Measurements from ENCODE around the gene ADCY3. TPM values are rescaled to one million over a fixed set of nuclear protein-coding genes. Genes with fewer than 3 reads are reported as not detected.
A peak's percentile ranks its signal among the peaks of the same experiment; 100 is the strongest.

Gene ADCY3
- total and polyA plus RNA-seq, 4 donors: 31.6 to 61.7 (median 38.5) TPM

- WGBS (ENCODE audit: insufficient coverage): 88% methylated on average over 2 of the region's 3 CpGs
- H3K4me3 ChIP-seq (ENCODE audit: low read depth, low read length): no peak overlapping the region
- no peaks in the 10 kb centered on the region for H3K9me3 ChIP-seq (ENCODE audit: control insufficient read depth, insufficient read depth, low read length)
- H3K4me1 ChIP-seq (ENCODE audit: control insufficient read depth, insufficient read depth, low read length): peaks cover 11% of the 10 kb centered on the region
- no peaks in the 10 kb centered on the region for H3K27me3 ChIP-seq (ENCODE audit: control insufficient read depth, insufficient read depth, low read length)
- no peak overlapping the region for H3K27ac ChIP-seq (ENCODE audit: low read depth, low read length)
- no peak for DNase-seq (ENCODE audit: low read depth in 4 of 6, low spot score in 6 of 6)
- peaks cover 7% of the 10 kb centered on the region for H3K36me3 ChIP-seq (ENCODE audit: control insufficient read depth, insufficient read depth, low read length)
Measured at GRCh38 chr2:24893934-24894333, 26.1 kb downstream of the ADCY3 start.

- peaks cover 3% of the 10 kb centered on the region for H3K36me3 ChIP-seq (ENCODE audit: control insufficient read depth, insufficient read depth, low read length)
- no peak overlapping the region for H3K4me3 ChIP-seq (ENCODE audit: low read depth, low read length)
- 100% methylated on average over 1 of the region's 2 CpGs for WGBS (ENCODE audit: insufficient coverage)
- H3K9me3 ChIP-seq (ENCODE audit: control insufficient read depth, insufficient read depth, low read length): no peaks in the 10 kb centered on the region
- peaks cover under 1% of the 10 kb centered on the region for H3K4me1 ChIP-seq (ENCODE audit: control insufficient read depth, insufficient read depth, low read length)
- H3K27ac ChIP-seq (ENCODE audit: low read depth, low read length): no peak overlapping the region
- no peaks in the 10 kb centered on the region for H3K27me3 ChIP-seq (ENCODE audit: control insufficient read depth, insufficient read depth, low read length)
- no peak for DNase-seq (ENCODE audit: low read depth in 4 of 6, low spot score in 6 of 6)
Measured at GRCh38 chr2:24892928-24893327, 27.1 kb downstream of the ADCY3 start.

GRCh38 chr2:24891201-24891600, 28.8 kb downstream of the ADCY3 start:
- Histone ChIP-seq H3K9me3 (ENCODE audit: control insufficient read depth, insufficient read depth, low read length) (no peaks in the 10 kb centered on the region), H3K27me3 (ENCODE audit: control insufficient read depth, insufficient read depth, low read length) (no peaks in the 10 kb centered on the region), H3K4me3 (ENCODE audit: low read depth, low read length) (no peak overlapping the region), H3K27ac (ENCODE audit: low read depth, low read length) (no peak overlapping the region), H3K4me1 (ENCODE audit: control insufficient read depth, insufficient read depth, low read length) (peaks cover 7% of the 10 kb centered on the region), H3K36me3 (ENCODE audit: control insufficient read depth, insufficient read depth, low read length) (peaks cover 7% of the 10 kb centered on the region)
- no peak for DNase-seq (ENCODE audit: low read depth in 4 of 6, low spot score in 6 of 6)
- no CpG with 5 or more reads among the region's 2 CpGs for WGBS (ENCODE audit: insufficient coverage)

- 87% methylated on average over 5 of the region's 5 CpGs for WGBS (ENCODE audit: insufficient coverage)
- Histone ChIP-seq H3K9me3 (ENCODE audit: control insufficient read depth, insufficient read depth, low read length) (no peaks in the 10 kb centered on the region), H3K27ac (ENCODE audit: low read depth, low read length) (no peak overlapping the region), H3K36me3 (ENCODE audit: control insufficient read depth, insufficient read depth, low read length) (peaks cover 9% of the 10 kb centered on the region), H3K27me3 (ENCODE audit: control insufficient read depth, insufficient read depth, low read length) (no peaks in the 10 kb centered on the region), H3K4me3 (ENCODE audit: low read depth, low read length) (no peak overlapping the region), H3K4me1 (ENCODE audit: control insufficient read depth, insufficient read depth, low read length) (peaks cover 7% of the 10 kb centered on the region)
- DNase-seq (ENCODE audit: low read depth in 4 of 6, low spot score in 6 of 6): peak in 1 of 6 donors; percentile 58
Measured at GRCh38 chr2:24889221-24889620, 30.8 kb downstream of the ADCY3 start.

- Histone ChIP-seq H3K4me1 (ENCODE audit: control insufficient read depth, insufficient read depth, low read length) (peaks cover 7% of the 10 kb centered on the region), H3K4me3 (ENCODE audit: low read depth, low read length) (no peak overlapping the region), H3K27me3 (ENCODE audit: control insufficient read depth, insufficient read depth, low read length) (no peaks in the 10 kb centered on the region), H3K27ac (ENCODE audit: low read depth, low read length) (no peak overlapping the region), H3K36me3 (ENCODE audit: control insufficient read depth, insufficient read depth, low read length) (peaks cover 9% of the 10 kb centered on the region), H3K9me3 (ENCODE audit: control insufficient read depth, insufficient read depth, low read length) (no peaks in the 10 kb centered on the region)
- WGBS (ENCODE audit: insufficient coverage): 83% methylated on average over 5 of the region's 6 CpGs
- DNase-seq (ENCODE audit: low read depth in 4 of 6, low spot score in 6 of 6): no peak
Measured at GRCh38 chr2:24888177-24888576, 31.9 kb downstream of the ADCY3 start.

GRCh38 chr2:24887307-24887874, 32.6 kb downstream of the ADCY3 start:
- no peak overlapping the region for H3K4me3 ChIP-seq (ENCODE audit: low read depth, low read length)
- H3K36me3 ChIP-seq (ENCODE audit: control insufficient read depth, insufficient read depth, low read length): peaks cover 9% of the 10 kb centered on the region
- peaks cover 7% of the 10 kb centered on the region for H3K4me1 ChIP-seq (ENCODE audit: control insufficient read depth, insufficient read depth, low read length)
- H3K9me3 ChIP-seq (ENCODE audit: control insufficient read depth, insufficient read depth, low read length): no peaks in the 10 kb centered on the region
- no peak overlapping the region for H3K27ac ChIP-seq (ENCODE audit: low read depth, low read length)
- no peak for DNase-seq (ENCODE audit: low read depth in 4 of 6, low spot score in 6 of 6)
- H3K27me3 ChIP-seq (ENCODE audit: control insufficient read depth, insufficient read depth, low read length): no peaks in the 10 kb centered on the region
- WGBS (ENCODE audit: insufficient coverage): 78% methylated on average over 14 of the region's 20 CpGs

GRCh38 chr2:24886691-24887304, 33.2 kb downstream of the ADCY3 start:
- Histone ChIP-seq H3K4me3 (ENCODE audit: low read depth, low read length) (no peak overlapping the region), H3K4me1 (ENCODE audit: control insufficient read depth, insufficient read depth, low read length) (peaks cover 7% of the 10 kb centered on the region), H3K27ac (ENCODE audit: low read depth, low read length) (no peak overlapping the region), H3K36me3 (ENCODE audit: control insufficient read depth, insufficient read depth, low read length) (peaks cover 9% of the 10 kb centered on the region), H3K27me3 (ENCODE audit: control insufficient read depth, insufficient read depth, low read length) (no peaks in the 10 kb centered on the region), H3K9me3 (ENCODE audit: control insufficient read depth, insufficient read depth, low read length) (no peaks in the 10 kb centered on the region)
- 46% methylated on average over 3 of the region's 16 CpGs for WGBS (ENCODE audit: insufficient coverage)
- peak in 1 of 6 donors; percentile 23 for DNase-seq (ENCODE audit: low read depth in 4 of 6, low spot score in 6 of 6)

- Histone ChIP-seq H3K36me3 (ENCODE audit: control insufficient read depth, insufficient read depth, low read length) (peaks cover 9% of the 10 kb centered on the region), H3K9me3 (ENCODE audit: control insufficient read depth, insufficient read depth, low read length) (no peaks in the 10 kb centered on the region), H3K4me3 (ENCODE audit: low read depth, low read length) (no peak overlapping the region), H3K27me3 (ENCODE audit: control insufficient read depth, insufficient read depth, low read length) (no peaks in the 10 kb centered on the region), H3K27ac (ENCODE audit: low read depth, low read length) (no peak overlapping the region), H3K4me1 (ENCODE audit: control insufficient read depth, insufficient read depth, low read length) (peaks cover 7% of the 10 kb centered on the region)
- 94% methylated on average over 13 of the region's 13 CpGs for WGBS (ENCODE audit: insufficient coverage)
- no peak for DNase-seq (ENCODE audit: low read depth in 4 of 6, low spot score in 6 of 6)
Measured at GRCh38 chr2:24886126-24886501, 33.9 kb downstream of the ADCY3 start.

GRCh38 chr2:24885221-24886125, 34.6 kb downstream of the ADCY3 start:
- WGBS (ENCODE audit: insufficient coverage): 91% methylated on average over 9 of the region's 11 CpGs
- H3K9me3 ChIP-seq (ENCODE audit: control insufficient read depth, insufficient read depth, low read length): no peaks in the 10 kb centered on the region
- peaks cover 7% of the 10 kb centered on the region for H3K4me1 ChIP-seq (ENCODE audit: control insufficient read depth, insufficient read depth, low read length)
- no peak overlapping the region for H3K27ac ChIP-seq (ENCODE audit: low read depth, low read length)
- no peaks in the 10 kb centered on the region for H3K27me3 ChIP-seq (ENCODE audit: control insufficient read depth, insufficient read depth, low read length)
- no peak overlapping the region for H3K4me3 ChIP-seq (ENCODE audit: low read depth, low read length)
- H3K36me3 ChIP-seq (ENCODE audit: control insufficient read depth, insufficient read depth, low read length): peaks cover 9% of the 10 kb centered on the region
- no peak for DNase-seq (ENCODE audit: low read depth in 4 of 6, low spot score in 6 of 6)

Measured in spinal cord (tissue), 10 donors.